Measurements from ENCODE around the gene MSI2.

GRCh38 chr17:57350266-57350665 lies 93.9 kb downstream of the MSI2 start:
- TF ChIP-seq POLR2A (IDR thresholded peaks at IDR 0.05; ENCODE audit: low read depth, low read length): no peak
- TF ChIP-seq CTCF (IDR thresholded peaks at IDR 0.05; ENCODE audit: extremely low read depth in 1 of 2, insufficient read depth in 1 of 2, low read depth in 1 of 2, low read length in 2 of 2): no peak
- no peak for TF ChIP-seq POLR2AphosphoS5 (IDR thresholded peaks at IDR 0.05; ENCODE audit: insufficient read depth, low read depth, low read length)
- TF ChIP-seq EZH2 (IDR thresholded peaks at IDR 0.05; ENCODE audit: borderline replicate concordance, low read depth, low read length, severe bottlenecking): no peak
- TF ChIP-seq MYC (IDR thresholded peaks at IDR 0.05; ENCODE audit: low read depth, low read length): no peak
- no peak for TF ChIP-seq MAX (IDR thresholded peaks at IDR 0.05; ENCODE audit: insufficient read depth, insufficient read length)
- no peak for TF ChIP-seq GATA2 (IDR thresholded peaks at IDR 0.05; ENCODE audit: insufficient read depth, insufficient read length, low read depth, low read length)
- no peak for TF ChIP-seq JUN (IDR thresholded peaks at IDR 0.05; ENCODE audit: borderline replicate concordance, insufficient read depth, insufficient read length, low read depth)

All from endothelial cell of umbilical vein (primary cell).